ENCODE measurements around the gene ACER2.

DNA sequence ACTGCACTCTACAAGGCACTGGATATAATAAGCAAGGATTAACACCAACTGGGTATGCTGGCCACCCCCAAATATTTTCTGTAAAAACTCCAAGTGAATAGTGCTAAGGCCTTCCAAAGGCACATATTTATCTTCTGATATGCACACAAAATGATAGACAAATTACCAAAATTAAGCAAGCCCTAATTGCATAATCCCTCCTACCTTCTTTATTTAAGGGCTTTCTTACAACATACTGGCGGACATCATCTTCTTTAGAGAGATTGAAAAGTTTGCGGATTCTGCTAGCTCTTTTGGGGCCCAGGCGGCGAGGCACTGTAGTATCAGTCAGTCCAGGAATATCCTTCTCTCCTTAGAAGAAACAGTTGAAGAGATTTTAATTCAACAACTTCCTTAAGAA lies 30.6 kb upstream of the ACER2 start:
- TF ChIP-seq, protein P1, sequence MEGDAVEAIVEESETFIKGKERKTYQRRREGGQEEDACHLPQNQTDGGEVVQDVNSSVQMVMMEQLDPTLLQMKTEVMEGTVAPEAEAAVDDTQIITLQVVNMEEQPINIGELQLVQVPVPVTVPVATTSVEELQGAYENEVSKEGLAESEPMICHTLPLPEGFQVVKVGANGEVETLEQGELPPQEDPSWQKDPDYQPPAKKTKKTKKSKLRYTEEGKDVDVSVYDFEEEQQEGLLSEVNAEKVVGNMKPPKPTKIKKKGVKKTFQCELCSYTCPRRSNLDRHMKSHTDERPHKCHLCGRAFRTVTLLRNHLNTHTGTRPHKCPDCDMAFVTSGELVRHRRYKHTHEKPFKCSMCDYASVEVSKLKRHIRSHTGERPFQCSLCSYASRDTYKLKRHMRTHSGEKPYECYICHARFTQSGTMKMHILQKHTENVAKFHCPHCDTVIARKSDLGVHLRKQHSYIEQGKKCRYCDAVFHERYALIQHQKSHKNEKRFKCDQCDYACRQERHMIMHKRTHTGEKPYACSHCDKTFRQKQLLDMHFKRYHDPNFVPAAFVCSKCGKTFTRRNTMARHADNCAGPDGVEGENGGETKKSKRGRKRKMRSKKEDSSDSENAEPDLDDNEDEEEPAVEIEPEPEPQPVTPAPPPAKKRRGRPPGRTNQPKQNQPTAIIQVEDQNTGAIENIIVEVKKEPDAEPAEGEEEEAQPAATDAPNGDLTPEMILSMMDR (IDR thresholded peaks at IDR 0.05) = no peak
- TF ChIP-seq POLR2AphosphoS5 (IDR thresholded peaks at IDR 0.05) = no peak
- no peak for TF ChIP-seq POLR2A (IDR thresholded peaks at IDR 0.05)

All from stomach (tissue), 4 donors.